Measurements from ENCODE around the gene CCL19. TPM values are rescaled to one million over a fixed set of nuclear protein-coding genes. Genes with fewer than 3 reads are reported as not detected.

The CCL19 gene
- total RNA-seq, 1 donor = not detected

DNA sequence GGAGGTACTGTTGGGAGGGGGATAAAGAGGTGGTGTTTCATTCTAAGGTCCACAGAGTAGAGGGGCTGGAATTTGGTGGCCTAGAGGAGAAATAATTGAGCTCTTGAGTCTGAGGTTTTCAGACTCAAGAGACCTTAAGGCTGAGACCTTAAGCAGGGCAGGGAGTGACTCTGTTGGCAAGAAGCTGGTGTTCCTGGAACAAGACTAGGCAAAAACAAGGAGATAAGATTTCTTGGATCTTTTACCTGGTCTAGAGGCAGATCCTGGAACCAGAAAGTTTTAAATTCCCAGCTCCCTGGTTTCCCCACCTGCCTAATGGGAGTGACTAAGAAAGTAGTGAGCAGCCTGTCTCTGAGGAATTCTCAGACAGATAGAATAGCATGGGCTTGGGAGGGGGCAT lies 22.9 kb upstream of the CCL19 start:
- Histone ChIP-seq H3K27me3 (ENCODE audit: insufficient read depth, low read length) (peaks cover 9% of the 10 kb centered on the region), H3K4me1 (ENCODE audit: insufficient read depth, low read length) (no peaks in the 10 kb centered on the region), H3K4me3 (ENCODE audit: insufficient read depth, low read length) (no peak overlapping the region), H3K79me2 (ENCODE audit: insufficient read depth, low read length) (no peaks in the 10 kb centered on the region), H2AFZ (ENCODE audit: low read length) (no peak overlapping the region), H3K27ac (ENCODE audit: low read depth, low read length) (no peak overlapping the region), H3K4me2 (ENCODE audit: insufficient read depth, low read length) (no peak overlapping the region), H3K9me3 (ENCODE audit: low read depth, low read length) (no peaks in the 10 kb centered on the region), H4K20me1 (ENCODE audit: insufficient read depth, low read length) (no peaks in the 10 kb centered on the region), H3K36me3 (ENCODE audit: insufficient read depth, low read length) (no peaks in the 10 kb centered on the region)
- TF ChIP-seq, protein P1, sequence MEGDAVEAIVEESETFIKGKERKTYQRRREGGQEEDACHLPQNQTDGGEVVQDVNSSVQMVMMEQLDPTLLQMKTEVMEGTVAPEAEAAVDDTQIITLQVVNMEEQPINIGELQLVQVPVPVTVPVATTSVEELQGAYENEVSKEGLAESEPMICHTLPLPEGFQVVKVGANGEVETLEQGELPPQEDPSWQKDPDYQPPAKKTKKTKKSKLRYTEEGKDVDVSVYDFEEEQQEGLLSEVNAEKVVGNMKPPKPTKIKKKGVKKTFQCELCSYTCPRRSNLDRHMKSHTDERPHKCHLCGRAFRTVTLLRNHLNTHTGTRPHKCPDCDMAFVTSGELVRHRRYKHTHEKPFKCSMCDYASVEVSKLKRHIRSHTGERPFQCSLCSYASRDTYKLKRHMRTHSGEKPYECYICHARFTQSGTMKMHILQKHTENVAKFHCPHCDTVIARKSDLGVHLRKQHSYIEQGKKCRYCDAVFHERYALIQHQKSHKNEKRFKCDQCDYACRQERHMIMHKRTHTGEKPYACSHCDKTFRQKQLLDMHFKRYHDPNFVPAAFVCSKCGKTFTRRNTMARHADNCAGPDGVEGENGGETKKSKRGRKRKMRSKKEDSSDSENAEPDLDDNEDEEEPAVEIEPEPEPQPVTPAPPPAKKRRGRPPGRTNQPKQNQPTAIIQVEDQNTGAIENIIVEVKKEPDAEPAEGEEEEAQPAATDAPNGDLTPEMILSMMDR (IDR thresholded peaks at IDR 0.05; ENCODE audit: extremely low read depth, low read depth, low read length) = no peak
- DNase-seq (ENCODE audit: insufficient read length, low spot score, missing footprints) = no peak

DNA sequence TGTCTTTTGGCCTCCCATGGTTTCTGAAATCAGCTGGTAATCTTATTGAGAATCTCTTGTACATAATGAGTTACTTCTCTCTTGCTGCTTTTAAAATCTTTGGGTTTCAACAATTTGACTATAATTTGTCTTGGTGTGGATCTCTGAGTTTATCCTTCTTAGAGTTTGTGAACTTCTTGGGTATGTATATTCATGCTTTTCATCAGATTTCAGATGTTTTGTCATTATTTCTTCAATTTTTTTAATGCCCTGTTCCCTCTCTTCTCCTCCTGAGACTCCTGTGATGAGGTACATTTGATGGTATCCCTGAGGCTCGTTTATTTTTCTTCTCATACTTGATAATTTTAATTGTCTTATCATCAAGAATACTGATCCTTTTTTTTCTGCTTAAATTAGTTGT lies 21.1 kb upstream of the CCL19 start:
- Histone ChIP-seq H3K9me3 (ENCODE audit: low read depth, low read length) (no peaks in the 10 kb centered on the region), H3K79me2 (ENCODE audit: insufficient read depth, low read length) (no peaks in the 10 kb centered on the region), H3K36me3 (ENCODE audit: insufficient read depth, low read length) (no peaks in the 10 kb centered on the region), H3K4me3 (ENCODE audit: insufficient read depth, low read length) (no peak overlapping the region), H3K4me2 (ENCODE audit: insufficient read depth, low read length) (no peak overlapping the region), H3K4me1 (ENCODE audit: insufficient read depth, low read length) (no peaks in the 10 kb centered on the region), H2AFZ (ENCODE audit: low read length) (no peak overlapping the region), H3K27me3 (ENCODE audit: insufficient read depth, low read length) (peaks cover 9% of the 10 kb centered on the region), H3K27ac (ENCODE audit: low read depth, low read length) (no peak overlapping the region), H4K20me1 (ENCODE audit: insufficient read depth, low read length) (no peaks in the 10 kb centered on the region)
- TF ChIP-seq, protein P1 (IDR thresholded peaks at IDR 0.05; ENCODE audit: extremely low read depth, low read depth, low read length) = no peak
- no peak for DNase-seq (ENCODE audit: insufficient read length, low spot score, missing footprints)

- DNase-seq (ENCODE audit: insufficient read length, low spot score, missing footprints) = no peak
- Histone ChIP-seq H3K27ac (ENCODE audit: low read depth, low read length) (no peak within 1 kb of the TSS), H3K9me3 (ENCODE audit: low read depth, low read length) (no peaks in the 10 kb centered on the region), H3K4me3 (ENCODE audit: insufficient read depth, low read length) (no peak within 1 kb of the TSS), H3K27me3 (ENCODE audit: insufficient read depth, low read length) (peaks cover 3% of the 10 kb centered on the region), H3K4me1 (ENCODE audit: insufficient read depth, low read length) (no peaks in the 10 kb centered on the region), H3K79me2 (ENCODE audit: insufficient read depth, low read length) (no peaks in the 10 kb centered on the region), H3K36me3 (ENCODE audit: insufficient read depth, low read length) (no peaks in the 10 kb centered on the region), H2AFZ (ENCODE audit: low read length) (no peak within 1 kb of the TSS), H3K4me2 (ENCODE audit: insufficient read depth, low read length) (no peak within 1 kb of the TSS), H4K20me1 (ENCODE audit: insufficient read depth, low read length) (no peaks in the 10 kb centered on the region)
- TF ChIP-seq, protein P1 (IDR thresholded peaks at IDR 0.05; ENCODE audit: extremely low read depth, low read depth, low read length) = no peak
Measured at GRCh38 chr9:34710023-34710422, 18.9 kb upstream of the CCL19 start, which contains the start of gene CCL21. Gene CCL21 (minus strand): TSS chr9:34710136. CDS start chr9:34710066, 70 bp downstream.

- TF ChIP-seq, protein P1 (IDR thresholded peaks at IDR 0.05; ENCODE audit: extremely low read depth, low read depth, low read length) = no peak
- Histone ChIP-seq H3K4me3 (ENCODE audit: insufficient read depth, low read length) (no peak overlapping the region), H3K79me2 (ENCODE audit: insufficient read depth, low read length) (no peaks in the 10 kb centered on the region), H3K36me3 (ENCODE audit: insufficient read depth, low read length) (no peaks in the 10 kb centered on the region), H3K27ac (ENCODE audit: low read depth, low read length) (no peak overlapping the region), H3K4me1 (ENCODE audit: insufficient read depth, low read length) (no peaks in the 10 kb centered on the region), H3K9me3 (ENCODE audit: low read depth, low read length) (no peaks in the 10 kb centered on the region), H2AFZ (ENCODE audit: low read length) (no peak overlapping the region), H4K20me1 (ENCODE audit: insufficient read depth, low read length) (no peaks in the 10 kb centered on the region), H3K27me3 (ENCODE audit: insufficient read depth, low read length) (peaks cover 3% of the 10 kb centered on the region), H3K4me2 (ENCODE audit: insufficient read depth, low read length) (no peak overlapping the region)
- no peak for DNase-seq (ENCODE audit: insufficient read length, low spot score, missing footprints)
Measured at GRCh38 chr9:34709196-34709978, 18.3 kb upstream of the CCL19 start.
